ENCODE results near the gene RNF13.

Gene RNF13

GRCh38 chr3:149777414-149778214, 35.4 kb upstream of the RNF13 start:
- Histone ChIP-seq H3K4me3 (ENCODE audit: low read depth, low read length) (no peak overlapping the region), H3K27ac (no peak overlapping the region), H3K36me3 (no peaks in the 10 kb centered on the region), H3K27me3 (ENCODE audit: insufficient read depth, low read depth, severe bottlenecking) (no peaks in the 10 kb centered on the region), H3K9me3 (ENCODE audit: severe bottlenecking) (no peaks in the 10 kb centered on the region)
- TF ChIP-seq CTCF (IDR thresholded peaks at IDR 0.05; ENCODE audit: low read depth, low read length) = no peak
- no peak for DNase-seq

- Histone ChIP-seq H3K27me3 (ENCODE audit: insufficient read depth, low read depth, severe bottlenecking) (no peaks in the 10 kb centered on the region), H3K9me3 (ENCODE audit: severe bottlenecking) (no peaks in the 10 kb centered on the region), H3K36me3 (no peaks in the 10 kb centered on the region), H3K27ac (no peak overlapping the region), H3K4me3 (ENCODE audit: low read depth, low read length) (no peak overlapping the region)
- DNase-seq = no peak
- no peak for TF ChIP-seq CTCF (IDR thresholded peaks at IDR 0.05; ENCODE audit: low read depth, low read length)
Observed at GRCh38 chr3:149781211-149781610, 31.8 kb upstream of the RNF13 start.

- H3K27ac ChIP-seq = no peak overlapping the region
- H3K9me3 ChIP-seq (ENCODE audit: severe bottlenecking) = no peaks in the 10 kb centered on the region
- no peaks in the 10 kb centered on the region for H3K27me3 ChIP-seq (ENCODE audit: insufficient read depth, low read depth, severe bottlenecking)
- no peak overlapping the region for H3K4me3 ChIP-seq (ENCODE audit: low read depth, low read length)
- no peaks in the 10 kb centered on the region for H3K36me3 ChIP-seq
- TF ChIP-seq CTCF (IDR thresholded peaks at IDR 0.05; ENCODE audit: low read depth, low read length) = no peak
- no peak for DNase-seq
Observed at GRCh38 chr3:149781741-149782140, 31.3 kb upstream of the RNF13 start.

GRCh38 chr3:149783576-149783975, 29.4 kb upstream of the RNF13 start:
- Histone ChIP-seq H3K9me3 (ENCODE audit: severe bottlenecking) (no peaks in the 10 kb centered on the region), H3K27ac (no peak overlapping the region), H3K36me3 (no peaks in the 10 kb centered on the region), H3K4me3 (ENCODE audit: low read depth, low read length) (no peak overlapping the region), H3K27me3 (ENCODE audit: insufficient read depth, low read depth, severe bottlenecking) (no peaks in the 10 kb centered on the region)
- no peak for TF ChIP-seq CTCF (IDR thresholded peaks at IDR 0.05; ENCODE audit: low read depth, low read length)
- DNase-seq = no peak

GRCh38 chr3:149784064-149784704, 28.8 kb upstream of the RNF13 start:
- no peak overlapping the region for H3K27ac ChIP-seq
- no peak overlapping the region for H3K4me3 ChIP-seq (ENCODE audit: low read depth, low read length)
- no peaks in the 10 kb centered on the region for H3K27me3 ChIP-seq (ENCODE audit: insufficient read depth, low read depth, severe bottlenecking)
- no peak for TF ChIP-seq CTCF (IDR thresholded peaks at IDR 0.05; ENCODE audit: low read depth, low read length)
- no peaks in the 10 kb centered on the region for H3K9me3 ChIP-seq (ENCODE audit: severe bottlenecking)
- no peaks in the 10 kb centered on the region for H3K36me3 ChIP-seq
- no peak for DNase-seq
